Panc1 (cell line): Measurements from ENCODE around the gene MRPS23. TPM values are rescaled to one million over a fixed set of nuclear protein-coding genes. Genes with fewer than 3 reads are reported as not detected.
A peak's percentile ranks its signal among the peaks of the same experiment; 100 is the strongest.

ENCODE experiments used
- ATAC-seq: fragments of 200-7000 bp; cut with Tn5 transposase; 2 replicates; pipeline ENCODE4 v1.9.1; 2020; ENCODE audit warnings: mild to moderate bottlenecking, moderate library complexity
- BruUV-seq: library from RNA; stranded (reverse); fragments of 400-500 nt; replicated peaks from 2 replicates; lab custom pipeline; 2021; lab: Mats Ljungman, UMichigan
- CTCF ChIA-PET: fragments of 300-600 bp; sonication (Branson Sonifier 250); formaldehyde crosslinking; loops from one replicate; lab custom pipeline; 2022; ENCODE audit warnings: antibody characterized with exemption; lab: Charles Lee
- POLR2A ChIA-PET: fragments of 300-600 bp; sonication (Branson Sonifier 250); formaldehyde crosslinking; loops from one replicate; lab custom pipeline; 2022; ENCODE audit warnings: antibody characterized with exemption; lab: Charles Lee
- DNase-seq: peaks from one replicate; pipeline ENCODE4 v3.0.0-alpha.2; 2010; ENCODE audit warnings: low read depth, low spot score
- H3K27ac ChIP-seq: 2 replicates; pipeline ENCODE4 v1.5.1; 2011; ENCODE audit warnings: mild to moderate bottlenecking, low read length, inconsistent platforms
- H3K27me3 ChIP-seq: fragments of 200-500 bp; sonication (Bioruptor generic); 2 replicates; pipeline ENCODE4 v1.6.0; 2014; ENCODE audit warnings: low read length, inconsistent platforms; ENCODE audit not compliant: control insufficient read depth, insufficient read depth
- H3K36me3 ChIP-seq: fragments of 200-500 bp; sonication (Bioruptor generic); 2 replicates; pipeline ENCODE4 v1.5.1; 2014; ENCODE audit warnings: inconsistent platforms, mild to moderate bottlenecking, low read length, moderate library complexity; ENCODE audit not compliant: control insufficient read depth, insufficient read depth
- H3K4me1 ChIP-seq: 2 replicates; pipeline ENCODE4 v1.5.1; 2011; ENCODE audit warnings: inconsistent platforms, mild to moderate bottlenecking, low read length, moderate library complexity; ENCODE audit not compliant: control insufficient read depth, insufficient read depth
- H3K4me3 ChIP-seq, 2 experiments: 2 replicates each; pipeline ENCODE4 v1.5.1; 2011 to 2012; ENCODE audit warnings: low read depth in 2 of 2, low read length in 2 of 2, mild to moderate bottlenecking in 2 of 2, inconsistent platforms in 1 of 2, moderate library complexity in 1 of 2
- H3K9me3 ChIP-seq: fragments of 200-500 bp; sonication (Bioruptor generic); 2 replicates; pipeline ENCODE4 v1.5.1; 2014; ENCODE audit warnings: low read depth, mild to moderate bottlenecking, inconsistent platforms, low read length, moderate library complexity; ENCODE audit not compliant: control insufficient read depth, insufficient read depth
- POLR2AphosphoS5 ChIP-seq: IDR thresholded peaks from 2 replicates; pipeline ENCODE4 v1.6.1; 2012; ENCODE audit warnings: mild to moderate bottlenecking, low read depth, low read length, moderate library complexity
- SIN3A ChIP-seq: IDR thresholded peaks from 2 replicates; pipeline ENCODE4 v1.6.1; 2012; ENCODE audit warnings: low read depth, mild to moderate bottlenecking, low read length, moderate library complexity, borderline replicate concordance; ENCODE audit not compliant: insufficient read depth
- TCF7L2 ChIP-seq: IDR thresholded peaks from 2 replicates; pipeline ENCODE4 v1.6.1; 2011; ENCODE audit warnings: mild to moderate bottlenecking, low read depth, low read length, inconsistent platforms
- in situ Hi-C: cut with HindIII; loops from 2 replicates; pipeline ENCODE4 v1.10.0; 2016; ENCODE audit warnings: low sequenced_read_pairs, low pct_unique_long_range_greater_than_20kb
- intact Hi-C: fragments of 100-400 bp; cut with micrococcal nuclease; formaldehyde crosslinking; loops from one replicate; pipeline ENCODE4 v1.10.0; 2022; ENCODE audit not compliant: unreplicated experiment
- total RNA-seq: library from RNA; stranded (reverse); gene quantifications from one replicate; pipeline ENCODE4 v1.2.1, GENCODE V29; 2021; ENCODE audit not compliant: unreplicated experiment
- TF ChIP-seq, protein P1 (sequence below), 2 experiments: IDR thresholded peaks; 2 replicates each; pipeline ENCODE4 v1.6.1; 2011 to 2012; ENCODE audit warnings: low read depth in 2 of 2, control low read depth in 1 of 2, low read length in 1 of 2, mild to moderate bottlenecking in 1 of 2, moderate library complexity in 1 of 2; ENCODE audit not compliant: insufficient read depth in 1 of 2
- TF ChIP-seq, protein P2 (sequence below): fragments of 450-650 bp; IDR thresholded peaks from 2 replicates; pipeline ENCODE4 v1.5.1; 2017; ENCODE audit warnings: mild to moderate bottlenecking

MRPS23 gene
- total RNA-seq, 1 experiment from 2014 or later, result 85.4 TPM

DNA sequence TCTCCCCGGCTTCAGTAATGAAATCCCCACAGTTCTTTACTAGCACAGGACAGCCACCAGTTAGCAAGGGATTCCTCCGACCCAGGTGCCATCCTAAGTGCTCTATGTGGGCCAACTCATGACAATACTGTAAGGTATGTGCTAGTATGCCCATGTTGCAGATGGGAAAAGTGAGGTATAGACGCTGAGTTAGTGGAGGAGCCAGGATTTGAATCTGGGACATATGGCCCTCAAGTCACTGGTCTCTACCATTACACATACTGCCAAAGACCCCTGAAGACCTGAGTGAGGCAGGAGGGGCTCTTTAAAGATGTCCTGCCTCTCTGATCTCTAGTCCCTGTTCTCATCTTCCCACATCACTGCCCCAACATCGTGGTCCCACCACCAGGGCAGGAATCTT lies 36.2 kb upstream of the MRPS23 start:
- no peaks in the 10 kb centered on the region for H3K9me3 ChIP-seq
- BruUV-seq, result no TSS peak
- DNase-seq (no peak), ATAC-seq (no peak)
- peak overlapping the region; percentile 29; the same call in 1 of the 2 replicates for H3K27ac ChIP-seq
- no peaks in the 10 kb centered on the region for H3K36me3 ChIP-seq
- H3K4me1 ChIP-seq, result peaks cover 40% of the 10 kb centered on the region
- ChIA-PET POLR2A (no interaction called here), CTCF (no interaction called here)
- TF ChIP-seq TCF7L2 (no peak), POLR2AphosphoS5 (no peak), SIN3A (no peak)
- TF ChIP-seq, protein P1, sequence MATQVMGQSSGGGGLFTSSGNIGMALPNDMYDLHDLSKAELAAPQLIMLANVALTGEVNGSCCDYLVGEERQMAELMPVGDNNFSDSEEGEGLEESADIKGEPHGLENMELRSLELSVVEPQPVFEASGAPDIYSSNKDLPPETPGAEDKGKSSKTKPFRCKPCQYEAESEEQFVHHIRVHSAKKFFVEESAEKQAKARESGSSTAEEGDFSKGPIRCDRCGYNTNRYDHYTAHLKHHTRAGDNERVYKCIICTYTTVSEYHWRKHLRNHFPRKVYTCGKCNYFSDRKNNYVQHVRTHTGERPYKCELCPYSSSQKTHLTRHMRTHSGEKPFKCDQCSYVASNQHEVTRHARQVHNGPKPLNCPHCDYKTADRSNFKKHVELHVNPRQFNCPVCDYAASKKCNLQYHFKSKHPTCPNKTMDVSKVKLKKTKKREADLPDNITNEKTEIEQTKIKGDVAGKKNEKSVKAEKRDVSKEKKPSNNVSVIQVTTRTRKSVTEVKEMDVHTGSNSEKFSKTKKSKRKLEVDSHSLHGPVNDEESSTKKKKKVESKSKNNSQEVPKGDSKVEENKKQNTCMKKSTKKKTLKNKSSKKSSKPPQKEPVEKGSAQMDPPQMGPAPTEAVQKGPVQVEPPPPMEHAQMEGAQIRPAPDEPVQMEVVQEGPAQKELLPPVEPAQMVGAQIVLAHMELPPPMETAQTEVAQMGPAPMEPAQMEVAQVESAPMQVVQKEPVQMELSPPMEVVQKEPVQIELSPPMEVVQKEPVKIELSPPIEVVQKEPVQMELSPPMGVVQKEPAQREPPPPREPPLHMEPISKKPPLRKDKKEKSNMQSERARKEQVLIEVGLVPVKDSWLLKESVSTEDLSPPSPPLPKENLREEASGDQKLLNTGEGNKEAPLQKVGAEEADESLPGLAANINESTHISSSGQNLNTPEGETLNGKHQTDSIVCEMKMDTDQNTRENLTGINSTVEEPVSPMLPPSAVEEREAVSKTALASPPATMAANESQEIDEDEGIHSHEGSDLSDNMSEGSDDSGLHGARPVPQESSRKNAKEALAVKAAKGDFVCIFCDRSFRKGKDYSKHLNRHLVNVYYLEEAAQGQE (IDR thresholded peaks at IDR 0.05; ENCODE audit: insufficient read depth in 1 of 2, low read depth in 2 of 2, low read length in 1 of 2), result no peak
- TF ChIP-seq, protein P2, sequence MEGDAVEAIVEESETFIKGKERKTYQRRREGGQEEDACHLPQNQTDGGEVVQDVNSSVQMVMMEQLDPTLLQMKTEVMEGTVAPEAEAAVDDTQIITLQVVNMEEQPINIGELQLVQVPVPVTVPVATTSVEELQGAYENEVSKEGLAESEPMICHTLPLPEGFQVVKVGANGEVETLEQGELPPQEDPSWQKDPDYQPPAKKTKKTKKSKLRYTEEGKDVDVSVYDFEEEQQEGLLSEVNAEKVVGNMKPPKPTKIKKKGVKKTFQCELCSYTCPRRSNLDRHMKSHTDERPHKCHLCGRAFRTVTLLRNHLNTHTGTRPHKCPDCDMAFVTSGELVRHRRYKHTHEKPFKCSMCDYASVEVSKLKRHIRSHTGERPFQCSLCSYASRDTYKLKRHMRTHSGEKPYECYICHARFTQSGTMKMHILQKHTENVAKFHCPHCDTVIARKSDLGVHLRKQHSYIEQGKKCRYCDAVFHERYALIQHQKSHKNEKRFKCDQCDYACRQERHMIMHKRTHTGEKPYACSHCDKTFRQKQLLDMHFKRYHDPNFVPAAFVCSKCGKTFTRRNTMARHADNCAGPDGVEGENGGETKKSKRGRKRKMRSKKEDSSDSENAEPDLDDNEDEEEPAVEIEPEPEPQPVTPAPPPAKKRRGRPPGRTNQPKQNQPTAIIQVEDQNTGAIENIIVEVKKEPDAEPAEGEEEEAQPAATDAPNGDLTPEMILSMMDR, result no peak
- intact Hi-C loops (no loop called here), in situ Hi-C loops (no loop called here)
- H3K27me3 ChIP-seq, result no peaks in the 10 kb centered on the region
- H3K4me3 ChIP-seq, result no peak overlapping the region

- no peak overlapping the region for H3K4me3 ChIP-seq
- BruUV-seq, result no TSS peak
- DNase-seq (no peak), ATAC-seq (no peak)
- intact Hi-C loops (no loop called here), in situ Hi-C loops (no loop called here)
- no peaks in the 10 kb centered on the region for H3K27me3 ChIP-seq
- no peaks in the 10 kb centered on the region for H3K36me3 ChIP-seq
- peaks cover 40% of the 10 kb centered on the region for H3K4me1 ChIP-seq
- ChIA-PET CTCF (no interaction called here), POLR2A (interaction anchor here (0.5 kb wide), 1 partner anchor 25 kb away, joined by 3 read pairs; no protein-coding TSS in a partner anchor)
- TF ChIP-seq, protein P1 (IDR thresholded peaks at IDR 0.05; ENCODE audit: insufficient read depth in 1 of 2, low read depth in 2 of 2, low read length in 1 of 2), result no peak
- TF ChIP-seq SIN3A (no peak), TCF7L2 (no peak)
- no peaks in the 10 kb centered on the region for H3K9me3 ChIP-seq
- H3K27ac ChIP-seq, result no peak overlapping the region
Observed at GRCh38 chr17:57885148-57885915, 35.5 kb upstream of the MRPS23 start.
